HG03558 (cell line): ENCODE results near the gene PHLPP1.

Source experiments
- ATAC-seq: cut with Tn5 transposase; IDR thresholded peaks from one replicate; pipeline ENCODE4 v1.9.1; 2021; ENCODE audit warnings: moderate number of reproducible peaks; ENCODE audit not compliant: unreplicated experiment; ENCODE audit errors: extremely low read depth

The PHLPP1 gene

GRCh38 chr18:62839874-62840713, 124.8 kb downstream of the PHLPP1 start:
- no peak for ATAC-seq

GRCh38 chr18:62841405-62841804, 126.1 kb downstream of the PHLPP1 start:
- ATAC-seq: no peak

GRCh38 chr18:62842898-62843297, 127.6 kb downstream of the PHLPP1 start:
- ATAC-seq: no peak

- peak; percentile 47 for ATAC-seq
These were observed 129.7 kb downstream of the PHLPP1 start for GRCh38 chr18:62844850-62845643.

GRCh38 chr18:62846313-62846712, 131.0 kb downstream of the PHLPP1 start:
- ATAC-seq: no peak

- no peak for ATAC-seq
These were observed 131.7 kb downstream of the PHLPP1 start for GRCh38 chr18:62847081-62847480.

- no peak for ATAC-seq
These were observed 133.6 kb downstream of the PHLPP1 start for GRCh38 chr18:62848946-62849345.

GRCh38 chr18:62850619-62851306, 135.4 kb downstream of the PHLPP1 start:
- ATAC-seq: no peak

- ATAC-seq: no peak
These were observed 137.5 kb downstream of the PHLPP1 start for GRCh38 chr18:62852851-62853250.

GRCh38 chr18:62856294-62856693, 141.0 kb downstream of the PHLPP1 start:
- ATAC-seq: no peak

GRCh38 chr18:62857263-62857976, 142.1 kb downstream of the PHLPP1 start:
- ATAC-seq: no peak

- no peak for ATAC-seq
These were observed 144.7 kb downstream of the PHLPP1 start for GRCh38 chr18:62860062-62860461.

GRCh38 chr18:62862466-62862865, 147.1 kb downstream of the PHLPP1 start:
- no peak for ATAC-seq

- ATAC-seq: no peak
These were observed 148.2 kb downstream of the PHLPP1 start for GRCh38 chr18:62863579-62864001.

- ATAC-seq: no peak
These were observed 150.2 kb downstream of the PHLPP1 start for GRCh38 chr18:62865498-62865897.

- no peak for ATAC-seq
These were observed 152.2 kb downstream of the PHLPP1 start for GRCh38 chr18:62867534-62867933.

GRCh38 chr18:62868645-62869044, 153.3 kb downstream of the PHLPP1 start:
- ATAC-seq: no peak

- no peak for ATAC-seq
These were observed 155.3 kb downstream of the PHLPP1 start for GRCh38 chr18:62870643-62871042.

- ATAC-seq: no peak
These were observed 160.0 kb downstream of the PHLPP1 start for GRCh38 chr18:62875323-62875722.

GRCh38 chr18:62876111-62876510, 160.8 kb downstream of the PHLPP1 start:
- ATAC-seq: no peak
